Ovary (tissue), 3 donors: ENCODE results near the gene DCAF7.

Experiments
- CTCF ChIP-seq, 3 donors: fragments of 450-650 bp in 2 of 3; fragments of 200-600 bp in 1 of 3; IDR thresholded peaks; one replicate each; pipeline versions ENCODE4 v1.5.1 to v1.8.0; 2016 to 2022; ENCODE audit warnings: antibody characterized with exemption in 3 of 3, mild to moderate bottlenecking in 1 of 3
- EP300 ChIP-seq: sonication (generic); formaldehyde crosslinking; IDR thresholded peaks from one replicate; pipeline ENCODE4 v1.6.1; 2017; ENCODE audit warnings: antibody characterized with exemption
- POLR2A ChIP-seq: fragments of 450-650 bp; IDR thresholded peaks from one replicate; pipeline ENCODE4 v1.6.1; 2017; ENCODE audit warnings: antibody characterized with exemption, mild to moderate bottlenecking, moderate library complexity
- donor health status: DM: no; HTN: no; CAD: no.

- TF ChIP-seq CTCF (IDR thresholded peaks at IDR 0.05) (no peak), POLR2A (no peak), EP300 (no peak)
Measured at GRCh38 chr17:63511331-63511730, 38.9 kb upstream of the DCAF7 start.
